ENCODE measurements around the gene PTPN11.

The PTPN11 gene

DNA sequence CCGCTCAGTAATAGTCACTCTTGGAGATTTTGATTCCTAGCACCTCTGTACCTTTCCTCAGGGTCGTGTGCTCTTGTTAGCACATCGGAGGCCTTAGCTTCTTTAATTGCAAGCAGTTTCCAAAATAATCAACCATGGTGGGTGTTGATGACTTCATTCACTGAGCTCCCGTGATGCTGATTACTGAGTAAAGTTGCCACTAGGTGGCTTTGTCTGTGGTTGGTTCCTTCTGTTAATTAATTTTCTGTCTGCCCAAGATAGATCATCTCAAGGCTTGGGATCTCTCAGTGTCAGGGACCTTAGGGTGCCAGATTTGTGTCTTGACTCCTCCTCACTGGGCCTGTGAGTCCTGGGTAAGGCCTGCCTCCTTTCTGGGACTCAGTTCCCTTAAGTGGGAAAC, 54.3 kb downstream of the PTPN11 start:
- no peak for DNase-seq (ENCODE audit: low read depth)
- H3K4me3 ChIP-seq (ENCODE audit: low read length): no peak overlapping the region
- TF ChIP-seq, protein P1, sequence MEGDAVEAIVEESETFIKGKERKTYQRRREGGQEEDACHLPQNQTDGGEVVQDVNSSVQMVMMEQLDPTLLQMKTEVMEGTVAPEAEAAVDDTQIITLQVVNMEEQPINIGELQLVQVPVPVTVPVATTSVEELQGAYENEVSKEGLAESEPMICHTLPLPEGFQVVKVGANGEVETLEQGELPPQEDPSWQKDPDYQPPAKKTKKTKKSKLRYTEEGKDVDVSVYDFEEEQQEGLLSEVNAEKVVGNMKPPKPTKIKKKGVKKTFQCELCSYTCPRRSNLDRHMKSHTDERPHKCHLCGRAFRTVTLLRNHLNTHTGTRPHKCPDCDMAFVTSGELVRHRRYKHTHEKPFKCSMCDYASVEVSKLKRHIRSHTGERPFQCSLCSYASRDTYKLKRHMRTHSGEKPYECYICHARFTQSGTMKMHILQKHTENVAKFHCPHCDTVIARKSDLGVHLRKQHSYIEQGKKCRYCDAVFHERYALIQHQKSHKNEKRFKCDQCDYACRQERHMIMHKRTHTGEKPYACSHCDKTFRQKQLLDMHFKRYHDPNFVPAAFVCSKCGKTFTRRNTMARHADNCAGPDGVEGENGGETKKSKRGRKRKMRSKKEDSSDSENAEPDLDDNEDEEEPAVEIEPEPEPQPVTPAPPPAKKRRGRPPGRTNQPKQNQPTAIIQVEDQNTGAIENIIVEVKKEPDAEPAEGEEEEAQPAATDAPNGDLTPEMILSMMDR (conservative IDR thresholded peaks at IDR 0.05; ENCODE audit: low read length): peak; percentile 15; the same call in 1 of the 2 replicates

- DNase-seq (ENCODE audit: low read depth): no peak
- TF ChIP-seq, protein P1 (conservative IDR thresholded peaks at IDR 0.05; ENCODE audit: low read length): no peak
- H3K4me3 ChIP-seq (ENCODE audit: low read length): no peak overlapping the region
Observed at GRCh38 chr12:112479413-112479812, 60.7 kb downstream of the PTPN11 start.

- no peak overlapping the region for H3K4me3 ChIP-seq (ENCODE audit: low read length)
- TF ChIP-seq, protein P1 (conservative IDR thresholded peaks at IDR 0.05; ENCODE audit: low read length): no peak
- no peak for DNase-seq (ENCODE audit: low read depth)
Observed at GRCh38 chr12:112480931-112481330, 62.2 kb downstream of the PTPN11 start.

- H3K4me3 ChIP-seq (ENCODE audit: low read length): no peak overlapping the region
- TF ChIP-seq, protein P1 (conservative IDR thresholded peaks at IDR 0.05; ENCODE audit: low read length): no peak
- no peak for DNase-seq (ENCODE audit: low read depth)
Observed at GRCh38 chr12:112482733-112483132, 64.0 kb downstream of the PTPN11 start.

DNA sequence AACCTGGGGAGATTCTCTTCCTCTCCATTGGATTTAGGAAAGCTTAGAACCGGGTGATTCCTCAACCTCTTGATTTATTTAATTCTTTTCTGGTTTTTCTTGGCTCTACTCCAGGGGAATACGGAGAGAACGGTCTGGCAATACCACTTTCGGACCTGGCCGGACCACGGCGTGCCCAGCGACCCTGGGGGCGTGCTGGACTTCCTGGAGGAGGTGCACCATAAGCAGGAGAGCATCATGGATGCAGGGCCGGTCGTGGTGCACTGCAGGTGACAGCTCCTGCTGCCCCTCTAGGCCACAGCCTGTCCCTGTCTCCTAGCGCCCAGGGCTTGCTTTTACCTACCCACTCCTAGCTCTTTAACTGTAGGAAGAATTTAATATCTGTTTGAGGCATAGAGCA, 67.6 kb downstream of the PTPN11 start:
- TF ChIP-seq, protein P1 (conservative IDR thresholded peaks at IDR 0.05; ENCODE audit: low read length): no peak
- no peak overlapping the region for H3K4me3 ChIP-seq (ENCODE audit: low read length)
- DNase-seq (ENCODE audit: low read depth): no peak

DNA sequence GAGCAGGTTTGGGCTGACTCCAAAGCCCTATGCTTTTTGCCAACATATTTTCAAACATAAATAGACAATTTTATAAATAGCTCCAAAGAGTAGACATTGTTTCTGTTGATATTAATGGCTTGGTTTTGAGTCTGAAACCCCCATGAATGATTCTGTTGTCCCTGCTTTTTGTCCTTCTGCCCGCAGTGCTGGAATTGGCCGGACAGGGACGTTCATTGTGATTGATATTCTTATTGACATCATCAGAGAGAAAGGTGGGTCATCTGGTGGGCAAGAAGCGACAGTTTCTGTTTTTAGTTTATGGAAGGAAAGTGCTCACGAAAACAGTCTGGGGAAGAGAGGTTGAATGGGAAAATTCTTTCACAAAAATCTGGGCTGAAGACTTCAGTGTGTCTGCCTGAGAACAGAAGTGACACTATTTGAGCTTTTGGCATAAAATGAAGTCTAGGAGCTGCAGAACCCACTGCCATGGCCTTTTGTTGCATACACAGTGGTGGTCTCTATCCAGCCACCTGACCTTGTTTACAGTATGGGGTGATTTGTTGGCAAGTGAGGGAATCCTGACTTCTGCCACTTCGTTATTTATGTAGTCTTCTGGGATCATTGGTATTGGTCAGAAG, 69.6 kb downstream of the PTPN11 start:
- no peak overlapping the region for H3K4me3 ChIP-seq (ENCODE audit: low read length)
- no peak for DNase-seq (ENCODE audit: low read depth)
- TF ChIP-seq, protein P1 (conservative IDR thresholded peaks at IDR 0.05; ENCODE audit: low read length): no peak

DNA sequence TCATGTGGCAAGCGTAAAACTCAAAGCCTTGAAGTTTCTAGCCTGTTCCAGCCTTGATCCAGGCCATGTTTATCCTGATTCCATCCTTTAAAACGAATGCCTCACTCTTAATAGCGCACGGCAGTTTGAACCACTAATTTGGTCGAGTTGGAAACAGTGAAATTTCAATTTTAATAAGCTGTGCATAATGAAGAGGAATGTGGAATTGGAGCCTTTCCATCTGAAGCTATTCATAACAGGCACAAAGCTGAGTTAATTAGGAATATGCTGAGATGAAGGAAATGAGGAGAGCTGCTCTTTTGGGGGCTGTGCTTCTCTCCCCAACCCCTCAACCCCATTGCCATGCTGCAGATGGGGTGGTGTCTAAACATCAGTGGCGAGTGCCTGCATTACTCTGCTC, 70.7 kb downstream of the PTPN11 start:
- DNase-seq (ENCODE audit: low read depth): no peak
- TF ChIP-seq, protein P1 (conservative IDR thresholded peaks at IDR 0.05; ENCODE audit: low read length): no peak
- H3K4me3 ChIP-seq (ENCODE audit: low read length): no peak overlapping the region
